Neural progenitor cell (in vitro differentiated cells): ENCODE data around the gene TNF.

Experiments
- CTCF ChIP-seq: fragments of 200-600 bp; sonication (generic); IDR thresholded peaks from 2 replicates; pipeline ENCODE4 v1.5.1; 2017; ENCODE audit warnings: antibody characterized with exemption, mild to moderate bottlenecking
- EZH2phosphoT487 ChIP-seq: fragments of 200-600 bp; sonication (generic); IDR thresholded peaks from 2 replicates; pipeline ENCODE4 v1.6.1; 2017; ENCODE audit warnings: antibody characterized with exemption

- TF ChIP-seq CTCF (no peak), EZH2phosphoT487 (no peak)
Measured at GRCh38 chr6:31624070-31624469, 48.7 kb downstream of the TNF start.
